GM23338 (cell line): ENCODE results near the gene IL24. TPM values are rescaled to one million over a fixed set of nuclear protein-coding genes. Genes with fewer than 3 reads are reported as not detected.

ENCODE experiments used
- ATAC-seq: fragments of 200-7000 bp; cut with Tn5 transposase; 3 replicates; pipeline ENCODE4 v1.9.1; 2020
- DNase-seq: peaks from one replicate; pipeline ENCODE4 v3.0.0-alpha.2; 2015; ENCODE audit warnings: low spot score
- H2AFZ ChIP-seq: fragments of 200-600 bp; sonication (generic); 2 replicates; pipeline ENCODE4 v1.8.0; 2016; ENCODE audit warnings: antibody characterized with exemption, mild to moderate bottlenecking, moderate library complexity
- H3F3A ChIP-seq: fragments of 200-600 bp; sonication (generic); replicated peaks from 2 replicates; pipeline ENCODE4 v1.8.0; 2017; ENCODE audit warnings: antibody characterized with exemption, mixed run types, low read depth
- H3K27ac ChIP-seq: fragments of 200-600 bp; sonication (generic); 2 replicates; pipeline ENCODE4 v1.6.1; 2016; ENCODE audit warnings: low read depth
- H3K27me3 ChIP-seq: fragments of 200-600 bp; sonication (generic); 2 replicates; pipeline ENCODE4 v1.8.0; 2016; ENCODE audit warnings: mild to moderate bottlenecking, mixed run types, moderate library complexity; ENCODE audit not compliant: insufficient read depth
- H3K36me3 ChIP-seq: fragments of 200-600 bp; sonication (generic); 2 replicates; pipeline ENCODE4 v1.8.0; 2016; ENCODE audit warnings: mild to moderate bottlenecking; ENCODE audit not compliant: insufficient read depth
- H3K4me1 ChIP-seq: fragments of 200-600 bp; sonication (generic); 2 replicates; pipeline ENCODE4 v1.8.0; 2016; ENCODE audit warnings: mild to moderate bottlenecking, moderate library complexity; ENCODE audit not compliant: insufficient read depth
- H3K4me2 ChIP-seq: fragments of 200-600 bp; sonication (generic); 2 replicates; pipeline ENCODE4 v1.7.1; 2017; ENCODE audit warnings: mixed run types
- H3K4me3 ChIP-seq: fragments of 200-600 bp; sonication (generic); 2 replicates; pipeline ENCODE4 v1.6.1; 2016; ENCODE audit warnings: mixed run types
- H3K79me2 ChIP-seq: fragments of 200-600 bp; sonication (generic); replicated peaks from 2 replicates; pipeline ENCODE4 v1.8.0; 2017; ENCODE audit warnings: mild to moderate bottlenecking; ENCODE audit not compliant: insufficient read depth
- H3K9me2 ChIP-seq: fragments of 200-600 bp; sonication (generic); 2 replicates; pipeline ENCODE4 v1.8.0; 2017; ENCODE audit not compliant: insufficient read depth
- H4K20me1 ChIP-seq: fragments of 200-600 bp; sonication (generic); replicated peaks from 2 replicates; pipeline ENCODE4 v1.8.0; 2017; ENCODE audit warnings: mild to moderate bottlenecking; ENCODE audit not compliant: insufficient read depth
- H3K27ac Mint-ChIP-seq: 2 replicates; pipeline ENCODE4 v1.8.0; 2020; ENCODE audit warnings: inconsistent platforms, mild to moderate bottlenecking, moderate library complexity, mixed read lengths
- H3K27me3 Mint-ChIP-seq: 3 replicates; pipeline ENCODE4 v1.8.0; 2022; ENCODE audit warnings: low read depth, mild to moderate bottlenecking, moderate library complexity, mixed read lengths, inconsistent platforms; ENCODE audit not compliant: insufficient read depth, poor library complexity
- H3K36me3 Mint-ChIP-seq: 3 replicates; pipeline ENCODE4 v1.8.0; 2021; ENCODE audit warnings: low read depth, mild to moderate bottlenecking, inconsistent platforms, moderate library complexity, mixed read lengths
- H3K4me1 Mint-ChIP-seq: 3 replicates; pipeline ENCODE4 v1.8.0; 2020; ENCODE audit warnings: mild to moderate bottlenecking, inconsistent platforms, mixed read lengths
- H3K4me3 Mint-ChIP-seq: 3 replicates; pipeline ENCODE4 v1.8.0; 2021; ENCODE audit warnings: moderate library complexity, mild to moderate bottlenecking, inconsistent platforms, mixed read lengths
- H3K9me3 Mint-ChIP-seq: 3 replicates; pipeline ENCODE4 v1.8.0; 2020; ENCODE audit warnings: moderate library complexity, mild to moderate bottlenecking, inconsistent platforms, mixed read lengths
- ETS1 ChIP-seq: IDR thresholded peaks from 2 replicates; pipeline ENCODE4 v1.6.1; 2016; ENCODE audit warnings: antibody characterized with exemption
- EZH2 ChIP-seq: fragments of 200-600 bp; sonication (generic); IDR thresholded peaks from one replicate; pipeline ENCODE4 v1.8.0; 2017; ENCODE audit warnings: antibody characterized with exemption, mild to moderate bottlenecking, low read depth; ENCODE audit not compliant: unreplicated experiment
- EZH2phosphoT487 ChIP-seq: fragments of 200-600 bp; sonication (generic); IDR thresholded peaks from one replicate; pipeline ENCODE4 v1.8.1; 2018; ENCODE audit warnings: antibody characterized with exemption; ENCODE audit not compliant: unreplicated experiment
- JUNB ChIP-seq: IDR thresholded peaks from one replicate; pipeline ENCODE4 v1.6.1; 2016; ENCODE audit warnings: antibody characterized with exemption; ENCODE audit not compliant: unreplicated experiment
- NANOG ChIP-seq: IDR thresholded peaks from 2 replicates; pipeline ENCODE4 v1.6.1; 2016; ENCODE audit warnings: antibody characterized with exemption, borderline replicate concordance
- POLR2AphosphoS5 ChIP-seq: IDR thresholded peaks from 2 replicates; pipeline ENCODE4 v1.6.1; 2016; ENCODE audit warnings: antibody characterized with exemption, low read depth
- STAT1 ChIP-seq: IDR thresholded peaks from one replicate; pipeline ENCODE4 v1.6.1; 2016; ENCODE audit warnings: antibody characterized with exemption; ENCODE audit not compliant: unreplicated experiment
- ZNF114 ChIP-seq: fragments of 250-450 bp; sonication (Bioruptor Pico); IDR thresholded peaks from 2 replicates; pipeline ENCODE4 v1.5.0; 2020; ENCODE audit warnings: mild to moderate bottlenecking, moderate library complexity
- ZNF331 ChIP-seq: fragments of 250-450 bp; sonication (Bioruptor Pico); IDR thresholded peaks from 2 replicates; pipeline ENCODE4 v1.5.0; 2020; ENCODE audit warnings: low read depth, mild to moderate bottlenecking, moderate library complexity
- polyA plus RNA-seq: library from polyadenylated mRNA; unstranded; fragments of >200 nt; fragmentation: Nextera tagmentation; extraction: Ambion mirVana; gene quantifications from 2 replicates; pipeline ENCODE4 v1.2.1, GENCODE V29; 2016
- total RNA-seq: library from RNA; depleted of rRNA; stranded (reverse); fragments of >200 nt; shearing (Covaris generic); gene quantifications from 2 replicates; pipeline ENCODE4 v1.2.3, GENCODE V29; 2014
- TF ChIP-seq, protein P1 (sequence below): fragments of 250-450 bp; sonication (Bioruptor Pico); IDR thresholded peaks from 2 replicates; pipeline ENCODE4 v1.5.0; 2020; ENCODE audit warnings: mild to moderate bottlenecking, moderate library complexity
- TF ChIP-seq, protein P2 (sequence below), 2 experiments: fragments of 200-600 bp in 1 of 2; sonication (generic) in 1 of 2; conservative IDR thresholded peaks; 2 replicates each; pipeline versions ENCODE4 v1.5.1 to v1.6.1; 2016 to 2017; ENCODE audit warnings: antibody characterized with exemption in 2 of 2, low read depth in 2 of 2, mild to moderate bottlenecking in 2 of 2, moderate library complexity in 1 of 2

The IL24 gene
- total and polyA plus RNA-seq, 2 experiments from 2014 or later = not detected

DNA sequence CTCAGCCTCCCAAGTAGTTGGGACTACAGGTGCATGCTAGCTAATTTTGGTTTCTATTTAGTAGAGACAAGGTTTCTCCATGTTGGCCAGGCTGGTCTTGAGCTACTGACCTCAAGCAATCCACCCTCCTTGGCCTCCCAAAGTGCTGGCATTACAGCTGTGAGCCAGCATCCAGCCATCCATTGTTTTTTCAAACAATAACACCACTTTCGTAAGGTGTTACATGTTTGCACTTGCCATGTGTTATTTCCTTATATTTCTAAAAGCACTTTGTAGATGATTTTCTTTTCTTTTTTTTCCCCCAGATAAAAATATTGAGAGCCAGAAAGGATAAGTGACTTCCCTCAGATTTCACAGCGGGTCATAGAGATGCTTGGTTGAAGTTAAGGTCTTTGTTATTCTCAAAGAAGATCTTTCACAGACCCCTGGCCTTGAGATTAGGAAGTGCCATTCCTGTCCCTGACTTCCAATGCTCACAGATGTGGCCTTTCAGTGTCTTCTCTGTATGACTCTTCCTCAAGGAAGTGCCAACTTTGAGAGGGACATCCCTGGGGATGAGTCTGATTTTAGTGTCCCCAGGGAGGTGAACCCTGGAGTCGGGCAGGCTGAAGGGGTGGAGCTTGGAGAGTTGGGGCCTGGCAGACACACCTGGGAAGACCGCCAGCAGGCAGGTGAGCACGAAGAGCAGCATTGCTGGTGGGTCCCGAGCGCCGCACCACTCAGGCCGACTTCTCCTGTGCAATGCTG is 42.8 kb downstream of the IL24 start:
- Histone ChIP-seq H3K4me2 (no peak overlapping the region), H3F3A (no peaks in the 10 kb centered on the region), H3K4me3 (no peak overlapping the region), H3K27me3 (no peaks in the 10 kb centered on the region), H2AFZ (peak overlapping the region; percentile 47), H3K79me2 (no peaks in the 10 kb centered on the region), H3K9me2 (peaks cover 10% of the 10 kb centered on the region; the same call in 1 of the 2 replicates), H3K27ac (no peak overlapping the region), H4K20me1 (no peaks in the 10 kb centered on the region), H3K36me3 (no peaks in the 10 kb centered on the region), H3K4me1 (no peaks in the 10 kb centered on the region)
- Mint-ChIP-seq H3K36me3 (no peaks in the 10 kb centered on the region), H3K4me3 (no peak overlapping the region), H3K27me3 (peaks cover 1% of the 10 kb centered on the region), H3K27ac (no peak overlapping the region), H3K9me3 (no peaks in the 10 kb centered on the region), H3K4me1 (no peaks in the 10 kb centered on the region)
- TF ChIP-seq EZH2 (no peak), ETS1 (no peak), POLR2AphosphoS5 (no peak), ZNF114 (no peak), EZH2phosphoT487 (no peak), JUNB (no peak), ZNF331 (no peak), STAT1 (no peak), NANOG (no peak)
- TF ChIP-seq, protein P1, sequence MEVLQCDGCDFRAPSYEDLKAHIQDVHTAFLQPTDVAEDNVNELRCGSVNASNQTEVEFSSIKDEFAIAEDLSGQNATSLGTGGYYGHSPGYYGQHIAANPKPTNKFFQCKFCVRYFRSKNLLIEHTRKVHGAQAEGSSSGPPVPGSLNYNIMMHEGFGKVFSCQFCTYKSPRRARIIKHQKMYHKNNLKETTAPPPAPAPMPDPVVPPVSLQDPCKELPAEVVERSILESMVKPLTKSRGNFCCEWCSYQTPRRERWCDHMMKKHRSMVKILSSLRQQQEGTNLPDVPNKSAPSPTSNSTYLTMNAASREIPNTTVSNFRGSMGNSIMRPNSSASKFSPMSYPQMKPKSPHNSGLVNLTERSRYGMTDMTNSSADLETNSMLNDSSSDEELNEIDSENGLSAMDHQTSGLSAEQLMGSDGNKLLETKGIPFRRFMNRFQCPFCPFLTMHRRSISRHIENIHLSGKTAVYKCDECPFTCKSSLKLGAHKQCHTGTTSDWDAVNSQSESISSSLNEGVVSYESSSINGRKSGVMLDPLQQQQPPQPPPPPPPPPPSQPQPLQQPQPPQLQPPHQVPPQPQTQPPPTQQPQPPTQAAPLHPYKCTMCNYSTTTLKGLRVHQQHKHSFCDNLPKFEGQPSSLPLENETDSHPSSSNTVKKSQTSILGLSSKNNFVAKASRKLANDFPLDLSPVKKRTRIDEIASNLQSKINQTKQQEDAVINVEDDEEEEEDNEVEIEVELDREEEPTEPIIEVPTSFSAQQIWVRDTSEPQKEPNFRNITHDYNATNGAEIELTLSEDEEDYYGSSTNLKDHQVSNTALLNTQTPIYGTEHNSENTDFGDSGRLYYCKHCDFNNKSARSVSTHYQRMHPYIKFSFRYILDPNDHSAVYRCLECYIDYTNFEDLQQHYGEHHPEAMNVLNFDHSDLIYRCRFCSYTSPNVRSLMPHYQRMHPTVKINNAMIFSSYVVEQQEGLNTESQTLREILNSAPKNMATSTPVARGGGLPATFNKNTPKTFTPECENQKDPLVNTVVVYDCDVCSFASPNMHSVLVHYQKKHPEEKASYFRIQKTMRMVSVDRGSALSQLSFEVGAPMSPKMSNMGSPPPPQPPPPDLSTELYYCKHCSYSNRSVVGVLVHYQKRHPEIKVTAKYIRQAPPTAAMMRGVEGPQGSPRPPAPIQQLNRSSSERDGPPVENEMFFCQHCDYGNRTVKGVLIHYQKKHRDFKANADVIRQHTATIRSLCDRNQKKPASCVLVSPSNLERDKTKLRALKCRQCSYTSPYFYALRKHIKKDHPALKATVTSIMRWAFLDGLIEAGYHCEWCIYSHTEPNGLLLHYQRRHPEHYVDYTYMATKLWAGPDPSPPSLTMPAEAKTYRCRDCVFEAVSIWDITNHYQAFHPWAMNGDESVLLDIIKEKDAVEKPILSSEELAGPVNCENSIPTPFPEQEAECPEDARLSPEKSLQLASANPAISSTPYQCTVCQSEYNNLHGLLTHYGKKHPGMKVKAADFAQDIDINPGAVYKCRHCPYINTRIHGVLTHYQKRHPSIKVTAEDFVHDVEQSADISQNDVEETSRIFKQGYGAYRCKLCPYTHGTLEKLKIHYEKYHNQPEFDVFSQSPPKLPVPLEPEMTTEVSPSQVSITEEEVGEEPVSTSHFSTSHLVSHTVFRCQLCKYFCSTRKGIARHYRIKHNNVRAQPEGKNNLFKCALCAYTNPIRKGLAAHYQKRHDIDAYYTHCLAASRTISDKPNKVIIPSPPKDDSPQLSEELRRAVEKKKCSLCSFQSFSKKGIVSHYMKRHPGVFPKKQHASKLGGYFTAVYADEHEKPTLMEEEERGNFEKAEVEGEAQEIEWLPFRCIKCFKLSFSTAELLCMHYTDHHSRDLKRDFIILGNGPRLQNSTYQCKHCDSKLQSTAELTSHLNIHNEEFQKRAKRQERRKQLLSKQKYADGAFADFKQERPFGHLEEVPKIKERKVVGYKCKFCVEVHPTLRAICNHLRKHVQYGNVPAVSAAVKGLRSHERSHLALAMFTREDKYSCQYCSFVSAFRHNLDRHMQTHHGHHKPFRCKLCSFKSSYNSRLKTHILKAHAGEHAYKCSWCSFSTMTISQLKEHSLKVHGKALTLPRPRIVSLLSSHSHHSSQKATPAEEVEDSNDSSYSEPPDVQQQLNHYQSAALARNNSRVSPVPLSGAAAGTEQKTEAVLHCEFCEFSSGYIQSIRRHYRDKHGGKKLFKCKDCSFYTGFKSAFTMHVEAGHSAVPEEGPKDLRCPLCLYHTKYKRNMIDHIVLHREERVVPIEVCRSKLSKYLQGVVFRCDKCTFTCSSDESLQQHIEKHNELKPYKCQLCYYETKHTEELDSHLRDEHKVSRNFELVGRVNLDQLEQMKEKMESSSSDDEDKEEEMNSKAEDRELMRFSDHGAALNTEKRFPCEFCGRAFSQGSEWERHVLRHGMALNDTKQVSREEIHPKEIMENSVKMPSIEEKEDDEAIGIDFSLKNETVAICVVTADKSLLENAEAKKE = no peak
- TF ChIP-seq, protein P2, sequence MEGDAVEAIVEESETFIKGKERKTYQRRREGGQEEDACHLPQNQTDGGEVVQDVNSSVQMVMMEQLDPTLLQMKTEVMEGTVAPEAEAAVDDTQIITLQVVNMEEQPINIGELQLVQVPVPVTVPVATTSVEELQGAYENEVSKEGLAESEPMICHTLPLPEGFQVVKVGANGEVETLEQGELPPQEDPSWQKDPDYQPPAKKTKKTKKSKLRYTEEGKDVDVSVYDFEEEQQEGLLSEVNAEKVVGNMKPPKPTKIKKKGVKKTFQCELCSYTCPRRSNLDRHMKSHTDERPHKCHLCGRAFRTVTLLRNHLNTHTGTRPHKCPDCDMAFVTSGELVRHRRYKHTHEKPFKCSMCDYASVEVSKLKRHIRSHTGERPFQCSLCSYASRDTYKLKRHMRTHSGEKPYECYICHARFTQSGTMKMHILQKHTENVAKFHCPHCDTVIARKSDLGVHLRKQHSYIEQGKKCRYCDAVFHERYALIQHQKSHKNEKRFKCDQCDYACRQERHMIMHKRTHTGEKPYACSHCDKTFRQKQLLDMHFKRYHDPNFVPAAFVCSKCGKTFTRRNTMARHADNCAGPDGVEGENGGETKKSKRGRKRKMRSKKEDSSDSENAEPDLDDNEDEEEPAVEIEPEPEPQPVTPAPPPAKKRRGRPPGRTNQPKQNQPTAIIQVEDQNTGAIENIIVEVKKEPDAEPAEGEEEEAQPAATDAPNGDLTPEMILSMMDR (conservative IDR thresholded peaks at IDR 0.05; ENCODE audit: low read depth in 2 of 2) = no peak
- no peak for DNase-seq
- ATAC-seq = no peak
